ENCODE measurements around the gene CYTIP. TPM values are rescaled to one million over a fixed set of nuclear protein-coding genes. Genes with fewer than 3 reads are reported as not detected.

Gene CYTIP
- total RNA-seq, 1 experiment from 2014 or later: not detected

DNA sequence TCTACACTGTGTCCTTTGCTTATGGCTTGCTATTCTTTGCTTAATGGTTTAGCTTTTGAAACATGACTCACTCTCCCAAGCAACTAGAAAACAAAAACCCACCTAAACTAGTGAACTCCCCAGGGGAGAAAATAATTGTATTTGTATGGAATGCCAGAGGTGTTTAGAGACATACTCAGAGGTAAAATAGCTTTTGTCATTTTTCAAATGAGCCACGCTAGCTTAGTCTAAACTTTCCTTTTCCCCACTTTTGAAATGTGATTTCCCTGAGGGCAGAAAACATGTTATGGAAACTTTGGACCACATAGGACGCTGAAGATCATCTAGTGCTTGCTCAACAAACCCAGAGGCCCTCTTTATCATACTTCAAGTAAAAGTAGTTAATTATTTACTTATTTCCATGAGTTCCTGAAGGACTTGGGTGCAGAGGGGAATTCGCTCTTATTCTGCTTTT, 16.5 kb upstream of the CYTIP start:
- TF ChIP-seq EZH2 (IDR thresholded peaks at IDR 0.05; ENCODE audit: borderline replicate concordance, low read depth, low read length, poor library complexity, severe bottlenecking): no peak
- TF ChIP-seq, protein P1, sequence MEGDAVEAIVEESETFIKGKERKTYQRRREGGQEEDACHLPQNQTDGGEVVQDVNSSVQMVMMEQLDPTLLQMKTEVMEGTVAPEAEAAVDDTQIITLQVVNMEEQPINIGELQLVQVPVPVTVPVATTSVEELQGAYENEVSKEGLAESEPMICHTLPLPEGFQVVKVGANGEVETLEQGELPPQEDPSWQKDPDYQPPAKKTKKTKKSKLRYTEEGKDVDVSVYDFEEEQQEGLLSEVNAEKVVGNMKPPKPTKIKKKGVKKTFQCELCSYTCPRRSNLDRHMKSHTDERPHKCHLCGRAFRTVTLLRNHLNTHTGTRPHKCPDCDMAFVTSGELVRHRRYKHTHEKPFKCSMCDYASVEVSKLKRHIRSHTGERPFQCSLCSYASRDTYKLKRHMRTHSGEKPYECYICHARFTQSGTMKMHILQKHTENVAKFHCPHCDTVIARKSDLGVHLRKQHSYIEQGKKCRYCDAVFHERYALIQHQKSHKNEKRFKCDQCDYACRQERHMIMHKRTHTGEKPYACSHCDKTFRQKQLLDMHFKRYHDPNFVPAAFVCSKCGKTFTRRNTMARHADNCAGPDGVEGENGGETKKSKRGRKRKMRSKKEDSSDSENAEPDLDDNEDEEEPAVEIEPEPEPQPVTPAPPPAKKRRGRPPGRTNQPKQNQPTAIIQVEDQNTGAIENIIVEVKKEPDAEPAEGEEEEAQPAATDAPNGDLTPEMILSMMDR (conservative IDR thresholded peaks at IDR 0.05; ENCODE audit: low read depth, low read length): no peak
- ChIA-PET CTCF (no interaction called here), POLR2A (ENCODE audit: low non-redundant PET) (no interaction called here)
- Histone ChIP-seq H3K4me1 (ENCODE audit: insufficient read depth, low read length, poor library complexity, severe bottlenecking) (no peaks in the 10 kb centered on the region), H3K36me3 (ENCODE audit: insufficient read depth, low read length, poor library complexity, severe bottlenecking) (no peaks in the 10 kb centered on the region), H3K9me3 (ENCODE audit: low read depth, low read length, poor library complexity, severe bottlenecking) (no peaks in the 10 kb centered on the region), H3K4me3 (ENCODE audit: low read depth, low read length, poor library complexity, severe bottlenecking) (no peak overlapping the region), H3K27ac (ENCODE audit: low read depth, low read length, poor library complexity, severe bottlenecking) (no peak overlapping the region), H3K27me3 (replicated peaks; ENCODE audit: insufficient read depth, low read depth, low read length, poor library complexity) (no peaks in the 10 kb centered on the region)
- intact Hi-C loops (cut with micrococcal nuclease; ENCODE audit: unreplicated experiment): no loop called here
- DNase-seq (ENCODE audit: low spot score): no peak
- no TSS peak for BruUV-seq (replicated peaks)

DNA sequence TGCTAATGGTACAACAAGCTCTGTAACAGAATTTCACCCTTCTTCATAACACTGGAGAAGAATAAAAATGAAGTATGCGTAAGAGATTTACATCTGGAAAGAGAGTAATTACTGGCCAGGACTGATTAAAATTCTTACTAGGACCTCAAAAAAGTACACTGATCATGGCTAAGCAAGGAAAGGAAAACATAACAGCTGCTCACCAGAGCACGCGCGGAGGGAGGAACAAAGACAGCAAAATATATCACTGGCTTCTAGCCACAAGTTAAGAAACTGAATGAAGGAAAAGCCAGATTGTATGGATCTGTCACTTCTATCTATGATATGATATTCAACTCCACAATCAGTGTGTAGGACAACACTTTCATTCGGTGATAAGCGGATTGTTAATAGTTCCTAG, 15.6 kb upstream of the CYTIP start:
- Histone ChIP-seq H3K4me1 (ENCODE audit: insufficient read depth, low read length, poor library complexity, severe bottlenecking) (no peaks in the 10 kb centered on the region), H3K9me3 (ENCODE audit: low read depth, low read length, poor library complexity, severe bottlenecking) (no peaks in the 10 kb centered on the region), H3K27me3 (replicated peaks; ENCODE audit: insufficient read depth, low read depth, low read length, poor library complexity) (no peaks in the 10 kb centered on the region), H3K27ac (ENCODE audit: low read depth, low read length, poor library complexity, severe bottlenecking) (no peak overlapping the region), H3K36me3 (ENCODE audit: insufficient read depth, low read length, poor library complexity, severe bottlenecking) (no peaks in the 10 kb centered on the region), H3K4me3 (ENCODE audit: low read depth, low read length, poor library complexity, severe bottlenecking) (no peak overlapping the region)
- TF ChIP-seq, protein P1 (conservative IDR thresholded peaks at IDR 0.05; ENCODE audit: low read depth, low read length): no peak
- TF ChIP-seq EZH2 (IDR thresholded peaks at IDR 0.05; ENCODE audit: borderline replicate concordance, low read depth, low read length, poor library complexity, severe bottlenecking): no peak
- POLR2A ChIA-PET (ENCODE audit: low non-redundant PET): no interaction called here
- intact Hi-C loops (cut with micrococcal nuclease; ENCODE audit: unreplicated experiment): no loop called here
- BruUV-seq (replicated peaks): no TSS peak
- no peak for DNase-seq (ENCODE audit: low spot score)
- CTCF ChIA-PET: no interaction called here

DNA sequence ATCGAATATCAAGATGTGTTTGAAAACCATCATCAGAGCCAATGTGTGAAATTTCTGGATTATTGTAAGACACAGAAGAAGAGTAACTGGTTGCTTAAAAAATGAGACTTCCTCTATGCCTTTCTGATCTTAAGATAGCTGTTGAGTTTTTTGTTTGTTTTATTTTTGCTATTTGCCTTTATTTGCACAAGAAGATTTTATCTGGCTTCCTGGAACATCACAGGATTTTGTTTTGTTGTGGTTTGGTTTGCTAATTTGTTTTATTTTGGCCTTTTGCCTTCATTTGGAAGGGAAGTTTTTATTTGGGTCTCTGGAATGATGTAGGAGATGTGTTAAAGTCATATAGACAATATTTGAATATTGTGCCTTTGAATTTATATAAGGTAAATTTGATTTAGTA, 3.9 kb upstream of the CYTIP start:
- DNase-seq (ENCODE audit: low spot score): no peak
- intact Hi-C loops (cut with micrococcal nuclease; ENCODE audit: unreplicated experiment): no loop called here
- BruUV-seq (replicated peaks): no TSS peak
- Histone ChIP-seq H3K27me3 (replicated peaks; ENCODE audit: insufficient read depth, low read depth, low read length, poor library complexity) (no peaks in the 10 kb centered on the region), H3K9me3 (ENCODE audit: low read depth, low read length, poor library complexity, severe bottlenecking) (no peaks in the 10 kb centered on the region), H3K36me3 (ENCODE audit: insufficient read depth, low read length, poor library complexity, severe bottlenecking) (no peaks in the 10 kb centered on the region), H3K4me1 (ENCODE audit: insufficient read depth, low read length, poor library complexity, severe bottlenecking) (no peaks in the 10 kb centered on the region), H3K27ac (ENCODE audit: low read depth, low read length, poor library complexity, severe bottlenecking) (no peak overlapping the region), H3K4me3 (ENCODE audit: low read depth, low read length, poor library complexity, severe bottlenecking) (no peak overlapping the region)
- TF ChIP-seq EZH2 (IDR thresholded peaks at IDR 0.05; ENCODE audit: borderline replicate concordance, low read depth, low read length, poor library complexity, severe bottlenecking): no peak
- TF ChIP-seq, protein P1 (conservative IDR thresholded peaks at IDR 0.05; ENCODE audit: low read depth, low read length): no peak
- POLR2A ChIA-PET (ENCODE audit: low non-redundant PET): no interaction called here
- CTCF ChIA-PET: no interaction called here
